Endodermal cell (in vitro differentiated cells): ENCODE measurements around the gene KLRG1. TPM values are rescaled to one million over a fixed set of nuclear protein-coding genes. Genes with fewer than 3 reads are reported as not detected.

Experiments
- DNase-seq: peaks from one replicate; pipeline ENCODE4 v3.0.0-alpha.2; 2017
- H3K27ac ChIP-seq: 2 replicates; pipeline ENCODE4 v1.5.1; 2013; ENCODE audit warnings: mild to moderate bottlenecking, low read depth, low read length, moderate library complexity
- H3K27me3 ChIP-seq: 2 replicates; pipeline ENCODE4 v1.6.1; 2013; ENCODE audit warnings: mild to moderate bottlenecking, low read length, moderate library complexity; ENCODE audit not compliant: insufficient read depth, control insufficient read depth, poor library complexity, severe bottlenecking
- H3K36me3 ChIP-seq: 2 replicates; pipeline ENCODE4 v1.7.0; 2013; ENCODE audit warnings: mild to moderate bottlenecking, low read length, moderate library complexity; ENCODE audit not compliant: control insufficient read depth, insufficient read depth
- H3K4me1 ChIP-seq: one replicate; pipeline ENCODE4 v1.7.0; 2013; ENCODE audit warnings: low read length; ENCODE audit not compliant: control insufficient read depth, insufficient read depth
- H3K4me3 ChIP-seq: 2 replicates; pipeline ENCODE4 v1.5.1; 2013; ENCODE audit warnings: mild to moderate bottlenecking, low read length, moderate library complexity
- H3K9ac ChIP-seq: 2 replicates; pipeline ENCODE4 v1.6.1; 2013; ENCODE audit warnings: mild to moderate bottlenecking, low read length, moderate library complexity; ENCODE audit not compliant: poor library complexity, severe bottlenecking; ENCODE audit errors: extremely low read depth
- H3K9me3 ChIP-seq: 2 replicates; pipeline ENCODE4 v1.6.1; 2013; ENCODE audit warnings: mild to moderate bottlenecking, low read length, moderate library complexity; ENCODE audit not compliant: control insufficient read depth
- H3K27ac Mint-ChIP-seq: 2 replicates; pipeline ENCODE4 v1.8.0; 2020; ENCODE audit warnings: mixed read lengths
- H3K27me3 Mint-ChIP-seq: 2 replicates; pipeline ENCODE4 v1.8.0; 2021; ENCODE audit warnings: mild to moderate bottlenecking, mixed read lengths; ENCODE audit not compliant: insufficient read depth
- H3K36me3 Mint-ChIP-seq: 2 replicates; pipeline ENCODE4 v1.8.0; 2020; ENCODE audit warnings: low read depth, mixed read lengths
- H3K4me1 Mint-ChIP-seq: 2 replicates; pipeline ENCODE4 v1.8.0; 2020; ENCODE audit warnings: mixed read lengths
- H3K4me3 Mint-ChIP-seq: 2 replicates; pipeline ENCODE4 v1.8.0; 2020; ENCODE audit warnings: mild to moderate bottlenecking, moderate library complexity, mixed read lengths
- H3K9me3 Mint-ChIP-seq: 2 replicates; pipeline ENCODE4 v1.8.0; 2020; ENCODE audit warnings: mild to moderate bottlenecking, mixed read lengths
- WGBS, 2 experiments: methylation state at CpG; one replicate each; pipeline versions ENCODE4 v1.1.5 to v1.1.7; 2013; ENCODE audit warnings: missing lambda C conversion rate in 2 of 2, mixed read lengths in 1 of 2; ENCODE audit not compliant: insufficient coverage in 1 of 2, insufficient read length in 1 of 2; 5-methylcytosine and 5-hydroxymethylcytosine counted together
- total RNA-seq, 2 donors: library from RNA; stranded (reverse); fragmentation: NEBNext Ultra II Directional in 1 of 2; extraction: Animal tissue kit (Norgen Biotek cat#: 25700) in 1 of 2; gene quantifications; 2 replicates in 1 of 2; 3 replicates in 1 of 2; pipeline ENCODE4 v1.2.1, GENCODE V29; 2021
- TF ChIP-seq, protein P1 (sequence below): fragments of 200-600 bp; sonication (generic); conservative IDR thresholded peaks from 2 replicates; pipeline ENCODE4 v1.5.0; 2021; ENCODE audit warnings: antibody characterized with exemption, mild to moderate bottlenecking

KLRG1 gene
- total RNA-seq, 2 donors from 2014 or later = 3.1 TPM

DNA sequence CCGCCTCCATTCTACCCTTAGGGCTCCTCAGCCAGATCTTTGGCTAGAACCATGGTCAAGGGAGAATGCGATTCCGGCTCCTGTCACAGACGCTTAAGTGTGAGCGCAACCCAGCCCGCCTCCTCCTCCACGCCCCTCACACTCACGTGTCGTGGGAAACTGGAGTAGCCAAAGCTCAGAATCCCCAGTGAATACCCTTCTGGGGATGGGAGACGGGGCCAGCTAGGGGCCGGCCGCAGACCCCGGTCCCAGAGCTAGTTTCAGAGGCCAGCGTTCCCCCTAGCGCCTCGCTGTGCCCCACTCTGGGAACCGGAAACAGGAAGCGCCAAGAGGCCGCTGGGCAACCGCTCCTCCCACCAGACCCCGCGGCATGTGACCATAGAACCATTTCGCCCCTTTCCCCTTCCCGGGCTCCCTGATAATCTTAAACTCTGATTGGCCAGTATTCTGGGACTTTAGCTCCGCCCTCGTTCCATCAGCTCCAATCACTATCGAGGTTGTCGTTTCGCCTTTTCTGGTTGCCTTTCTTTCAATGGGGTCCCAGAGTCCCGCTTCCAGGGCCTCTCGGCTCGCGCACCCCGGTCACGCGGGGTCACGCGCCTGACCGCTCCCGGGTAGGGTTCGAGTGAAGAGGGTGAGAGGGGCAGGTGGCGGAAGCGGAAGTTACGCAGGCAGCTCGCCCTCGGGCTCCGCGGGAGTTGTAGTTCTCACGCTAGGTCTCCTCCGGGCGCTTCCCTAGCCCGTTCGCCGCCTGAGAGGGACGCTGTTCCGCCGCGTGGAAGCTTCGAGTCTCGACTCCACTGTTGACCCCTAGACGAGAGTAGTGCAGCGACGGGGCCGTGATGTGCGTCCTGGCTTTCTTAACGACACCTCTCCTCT is 39.8 kb upstream of the KLRG1 start, which contains the start of gene M6PR:
Gene M6PR (minus strand): TSS at position 304 of the 879 bp plus-strand sequence. CDS start 3,241 bp downstream, outside the sequence.
- Histone ChIP-seq H3K9me3 (peaks cover 10% of the 10 kb centered on the region), H3K9ac (peak within 1 kb of the TSS; percentile 94), H3K27ac (peak within 1 kb of the TSS; percentile 99), H3K4me3 (peak within 1 kb of the TSS; percentile 99), H3K27me3 (no peaks in the 10 kb centered on the region), H3K36me3 (peaks cover 16% of the 10 kb centered on the region), H3K4me1 (no peaks in the 10 kb centered on the region)
- H3K27ac Mint-ChIP-seq = peak within 1 kb of the TSS; percentile 95
- 0% methylated on average over 28 to 66 of the region's 66 CpGs for WGBS, 2 experiments
- peaks cover 14% of the 10 kb centered on the region for H3K9me3 Mint-ChIP-seq
- H3K36me3 Mint-ChIP-seq = peaks cover 31% of the 10 kb centered on the region
- peak within 1 kb of the TSS; percentile 83 for H3K4me3 Mint-ChIP-seq
- TF ChIP-seq, protein P1, sequence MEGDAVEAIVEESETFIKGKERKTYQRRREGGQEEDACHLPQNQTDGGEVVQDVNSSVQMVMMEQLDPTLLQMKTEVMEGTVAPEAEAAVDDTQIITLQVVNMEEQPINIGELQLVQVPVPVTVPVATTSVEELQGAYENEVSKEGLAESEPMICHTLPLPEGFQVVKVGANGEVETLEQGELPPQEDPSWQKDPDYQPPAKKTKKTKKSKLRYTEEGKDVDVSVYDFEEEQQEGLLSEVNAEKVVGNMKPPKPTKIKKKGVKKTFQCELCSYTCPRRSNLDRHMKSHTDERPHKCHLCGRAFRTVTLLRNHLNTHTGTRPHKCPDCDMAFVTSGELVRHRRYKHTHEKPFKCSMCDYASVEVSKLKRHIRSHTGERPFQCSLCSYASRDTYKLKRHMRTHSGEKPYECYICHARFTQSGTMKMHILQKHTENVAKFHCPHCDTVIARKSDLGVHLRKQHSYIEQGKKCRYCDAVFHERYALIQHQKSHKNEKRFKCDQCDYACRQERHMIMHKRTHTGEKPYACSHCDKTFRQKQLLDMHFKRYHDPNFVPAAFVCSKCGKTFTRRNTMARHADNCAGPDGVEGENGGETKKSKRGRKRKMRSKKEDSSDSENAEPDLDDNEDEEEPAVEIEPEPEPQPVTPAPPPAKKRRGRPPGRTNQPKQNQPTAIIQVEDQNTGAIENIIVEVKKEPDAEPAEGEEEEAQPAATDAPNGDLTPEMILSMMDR = peak; percentile 86
- peak; percentile 99 for DNase-seq
- no peaks in the 10 kb centered on the region for H3K27me3 Mint-ChIP-seq
- peaks cover 18% of the 10 kb centered on the region for H3K4me1 Mint-ChIP-seq

- Histone ChIP-seq H3K4me1 (no peaks in the 10 kb centered on the region), H3K9me3 (peaks cover 10% of the 10 kb centered on the region), H3K27me3 (no peaks in the 10 kb centered on the region), H3K27ac (peak overlapping the region; percentile 99), H3K36me3 (peaks cover 10% of the 10 kb centered on the region), H3K4me3 (peak overlapping the region; percentile 99), H3K9ac (peak overlapping the region; percentile 94)
- H3K9me3 Mint-ChIP-seq = peaks cover 14% of the 10 kb centered on the region
- H3K4me3 Mint-ChIP-seq = peak overlapping the region; percentile 83
- TF ChIP-seq, protein P1 = no peak
- H3K27ac Mint-ChIP-seq = peak overlapping the region; percentile 95
- 7 to 11% methylated on average over 7 of the region's 7 CpGs for WGBS, 2 experiments
- peaks cover 18% of the 10 kb centered on the region for H3K4me1 Mint-ChIP-seq
- peaks cover 26% of the 10 kb centered on the region for H3K36me3 Mint-ChIP-seq
- DNase-seq = no peak
- H3K27me3 Mint-ChIP-seq = no peaks in the 10 kb centered on the region
Observed at GRCh38 chr12:8950221-8950527, 39.2 kb upstream of the KLRG1 start.

- H3K4me3 ChIP-seq = peak overlapping the region; percentile 99
- Mint-ChIP-seq H3K4me3 (peak overlapping the region; percentile 83), H3K9me3 (peaks cover 17% of the 10 kb centered on the region), H3K27me3 (no peaks in the 10 kb centered on the region), H3K36me3 (peaks cover 24% of the 10 kb centered on the region), H3K4me1 (peaks cover 18% of the 10 kb centered on the region), H3K27ac (peak overlapping the region; percentile 95)
- H3K9ac ChIP-seq = peak overlapping the region; percentile 94
- no peaks in the 10 kb centered on the region for H3K4me1 ChIP-seq
- peaks cover 13% of the 10 kb centered on the region for H3K9me3 ChIP-seq
- H3K27me3 ChIP-seq = no peaks in the 10 kb centered on the region
- 79 to 95% methylated on average over 6 to 9 of the region's 9 CpGs for WGBS, 2 experiments
- no peak overlapping the region for H3K27ac ChIP-seq
- TF ChIP-seq, protein P1 = peak; percentile 26
- H3K36me3 ChIP-seq = peaks cover 3% of the 10 kb centered on the region
- no peak for DNase-seq
Observed at GRCh38 chr12:8950702-8951478, 38.5 kb upstream of the KLRG1 start.
